HEK293T (cell line): Measurements from ENCODE around the gene PIGL.
"Not testable (repeated sequence)": the region's sequence is repeated elsewhere in the genome, so short reads cannot be mapped to it uniquely, and the experiment has no call there.

Experiments used
- CTCF ChIA-PET: fragments of 350-600 bp; formaldehyde crosslinking; extraction: SDS; loops from one replicate; lab custom pipeline; 2021; ENCODE audit warnings: antibody characterized with exemption, inconsistent platforms; lab: Yijun Ruan, JAX
- POLR2A ChIA-PET: fragments of 350-600 bp; formaldehyde crosslinking; extraction: SDS; loops from one replicate; lab custom pipeline; 2020; ENCODE audit warnings: antibody characterized with exemption, inconsistent platforms; lab: Yijun Ruan, JAX
- DNase-seq: peaks from one replicate; pipeline ENCODE4 v3.0.0; 2012; ENCODE audit warnings: mixed read lengths; ENCODE audit errors: extremely low spot score
- ARNT ChIP-seq: fragments of 450-650 bp; IDR thresholded peaks from 2 replicates; pipeline ENCODE4 v1.6.1; 2017; ENCODE audit warnings: mild to moderate bottlenecking
- BHLHE40 ChIP-seq: fragments of 450-650 bp; IDR thresholded peaks from 2 replicates; pipeline ENCODE4 v1.6.1; 2016; ENCODE audit warnings: mild to moderate bottlenecking, moderate library complexity, borderline replicate concordance
- CTBP1 ChIP-seq: fragments of 450-650 bp; IDR thresholded peaks from 2 replicates; pipeline ENCODE4 v1.6.1; 2016; ENCODE audit warnings: borderline replicate concordance
- ELF4 ChIP-seq: fragments of 450-650 bp; IDR thresholded peaks from 2 replicates; pipeline ENCODE4 v1.6.1; 2017; ENCODE audit warnings: antibody characterized with exemption
- FOXA1 ChIP-seq: fragments of 450-650 bp; IDR thresholded peaks from 2 replicates; pipeline ENCODE4 v1.6.1; 2016; ENCODE audit warnings: mild to moderate bottlenecking
- FOXK2 ChIP-seq: fragments of 450-650 bp; IDR thresholded peaks from 2 replicates; pipeline ENCODE4 v1.6.1; 2016; ENCODE audit warnings: mild to moderate bottlenecking
- FOXM1 ChIP-seq: fragments of 450-650 bp; IDR thresholded peaks from 2 replicates; pipeline ENCODE4 v1.6.1; 2017; ENCODE audit warnings: mild to moderate bottlenecking, borderline replicate concordance
- HDGF ChIP-seq: fragments of 450-650 bp; IDR thresholded peaks from 2 replicates; pipeline ENCODE4 v1.6.1; 2017; ENCODE audit warnings: antibody characterized with exemption, borderline replicate concordance
- L3MBTL2 ChIP-seq: fragments of 450-650 bp; conservative IDR thresholded peaks from 2 replicates; pipeline ENCODE4 v1.6.1; 2016; ENCODE audit warnings: mild to moderate bottlenecking
- LEF1 ChIP-seq: fragments of 450-650 bp; IDR thresholded peaks from 2 replicates; pipeline ENCODE4 v1.6.1; 2017; ENCODE audit warnings: mild to moderate bottlenecking, borderline replicate concordance
- NFRKB ChIP-seq: fragments of 450-650 bp; IDR thresholded peaks from 2 replicates; pipeline ENCODE4 v1.6.1; 2016; ENCODE audit warnings: mild to moderate bottlenecking, moderate library complexity
- PKNOX1 ChIP-seq: fragments of 450-650 bp; IDR thresholded peaks from 2 replicates; pipeline ENCODE4 v1.6.1; 2016
- SP1 ChIP-seq: fragments of 450-650 bp; IDR thresholded peaks from 2 replicates; pipeline ENCODE4 v1.6.1; 2017
- SUZ12 ChIP-seq: fragments of 450-650 bp; IDR thresholded peaks from 2 replicates; pipeline ENCODE4 v1.6.1; 2016; ENCODE audit warnings: mild to moderate bottlenecking
- ZNF384 ChIP-seq: fragments of 450-650 bp; IDR thresholded peaks from 2 replicates; pipeline ENCODE4 v1.6.1; 2016

PIGL gene

GRCh38 chr17:16204763-16205162, 12.2 kb upstream of the PIGL start:
- ChIA-PET CTCF (interaction anchor here (0.7 kb wide), 1 partner anchor 128 kb away, joined by 3 read pairs; no protein-coding TSS in a partner anchor), POLR2A (interaction anchor here (1.3 to 4.8 kb wide), 2 partner anchors 12 to 205 kb away, joined by 3 to 64 read pairs; partner anchors contain the start of genes NCOR1, PIGL, TTC19 and ZSWIM7)
- DNase-seq: not testable (repeated sequence)

GRCh38 chr17:16211590-16211989, 5.4 kb upstream of the PIGL start:
- no peak for DNase-seq
- TF ChIP-seq SP1 (no peak), BHLHE40 (no peak)
- CTCF ChIA-PET: interaction anchor here (0.5 kb wide), 2 partner anchors 42 to 198 kb away, joined by 3 to 6 read pairs; no protein-coding TSS in a partner anchor
- POLR2A ChIA-PET: interaction anchor here (1.2 kb wide), 1 partner anchor 12 kb away, joined by 4 read pairs; no protein-coding TSS in a partner anchor

- ChIA-PET POLR2A (interaction anchor here (1.0 to 1.3 kb wide), 4 partner anchors 10 to 226 kb away, joined by 3 to 4 read pairs (median 4); partner anchors contain the start of gene TTC19), CTCF (interaction anchor here (0.6 to 1.4 kb wide), 3 partner anchors 91 to 96 kb away, joined by 3 read pairs; no protein-coding TSS in a partner anchor)
- DNase-seq: no peak
- no peak for TF ChIP-seq FOXA1
- no peak for TF ChIP-seq ELF4
- no peak for TF ChIP-seq LEF1
- no peak for TF ChIP-seq PKNOX1
- TF ChIP-seq CTBP1: no peak
- no peak for TF ChIP-seq SP1
Measured at GRCh38 chr17:16212793-16213192, 4.2 kb upstream of the PIGL start.

- ChIA-PET CTCF (interaction anchor here (0.6 to 1.4 kb wide), 5 partner anchors 64 to 132 kb away, joined by 3 read pairs; no protein-coding TSS in a partner anchor), POLR2A (interaction anchor here (0.9 to 5.7 kb wide), 22 partner anchors 10 to 224 kb away, joined by 3 to 86 read pairs (median 6); partner anchors contain the start of genes TTC19, UBB and ZSWIM7)
- DNase-seq: no peak
- 0 out of 2 replicates have a peak, but pooled peaks have one; percentile 2 for TF ChIP-seq PKNOX1
- no peak for TF ChIP-seq ZNF384
Measured at GRCh38 chr17:16214190-16215001, 2.6 kb upstream of the PIGL start.

- DNase-seq: peak; percentile 43
- POLR2A ChIA-PET: interaction anchor here (0.5 to 5.7 kb wide), 32 partner anchors 9 to 222 kb away, joined by 3 to 86 read pairs (median 5); partner anchors contain the start of genes CENPV, TTC19, UBB and ZSWIM7
- CTCF ChIA-PET: interaction anchor here (0.6 to 1.0 kb wide), 2 partner anchors 71 to 132 kb away, joined by 3 read pairs; no protein-coding TSS in a partner anchor
- TF ChIP-seq FOXA1: no peak
- no peak for TF ChIP-seq NFRKB
- TF ChIP-seq ARNT: no peak
- no peak for TF ChIP-seq HDGF
- TF ChIP-seq SUZ12: no peak
- no peak for TF ChIP-seq LEF1
- TF ChIP-seq ELF4: no peak
- TF ChIP-seq BHLHE40: no peak
- TF ChIP-seq PKNOX1: no peak
- TF ChIP-seq FOXK2: no peak
- no peak for TF ChIP-seq FOXM1
Measured at GRCh38 chr17:16215002-16215272, 2.1 kb upstream of the PIGL start.

- POLR2A ChIA-PET: interaction anchor here (0.5 to 5.7 kb wide), 35 partner anchors 8 to 270 kb away, joined by 3 to 86 read pairs (median 5); partner anchors contain the start of genes ADORA2B, CENPV, TTC19 and UBB
- TF ChIP-seq SUZ12: no peak
- TF ChIP-seq CTBP1: no peak
- peak; percentile 21; the same call in 1 of the 2 replicates for TF ChIP-seq ELF4
- DNase-seq: peak; percentile 79
- CTCF ChIA-PET: interaction anchor here (1.0 to 1.3 kb wide), 2 partner anchors 70 to 71 kb away, joined by 3 to 6 read pairs; no protein-coding TSS in a partner anchor
Measured at GRCh38 chr17:16215273-16215964, 1.6 kb upstream of the PIGL start, which contains the start of gene NCOR1. Gene NCOR1 (minus strand): TSS chr17:16215534. CDS start chr17:16194569, 20,965 bp downstream.

GRCh38 chr17:16215965-16216316, 1.1 kb upstream of the PIGL start:
- CTCF ChIA-PET: interaction anchor here (1.3 kb wide), 1 partner anchor 70 kb away, joined by 6 read pairs; no protein-coding TSS in a partner anchor
- TF ChIP-seq FOXM1: no peak
- no peak for TF ChIP-seq FOXA1
- TF ChIP-seq ELF4: no peak
- TF ChIP-seq NFRKB: no peak
- peak; percentile 65 for TF ChIP-seq L3MBTL2
- no peak for TF ChIP-seq HDGF
- no peak for TF ChIP-seq FOXK2
- no peak for TF ChIP-seq LEF1
- DNase-seq: peak; percentile 27
- POLR2A ChIA-PET: interaction anchor here (0.9 to 5.7 kb wide), 27 partner anchors 8 to 270 kb away, joined by 3 to 86 read pairs (median 6); partner anchors contain the start of genes ADORA2B, CENPV, TTC19 and UBB
